HG02938 (cell line): Measurements from ENCODE around the gene TJP3.
"Not testable (repeated sequence)": the region's sequence is repeated elsewhere in the genome, so short reads cannot be mapped to it uniquely, and the experiment has no call there.

Experiments
- ATAC-seq: cut with Tn5 transposase; IDR thresholded peaks from one replicate; pipeline ENCODE4 v1.9.1; 2021; ENCODE audit warnings: mild to moderate bottlenecking, moderate library complexity; ENCODE audit not compliant: unreplicated experiment

TJP3 gene

DNA sequence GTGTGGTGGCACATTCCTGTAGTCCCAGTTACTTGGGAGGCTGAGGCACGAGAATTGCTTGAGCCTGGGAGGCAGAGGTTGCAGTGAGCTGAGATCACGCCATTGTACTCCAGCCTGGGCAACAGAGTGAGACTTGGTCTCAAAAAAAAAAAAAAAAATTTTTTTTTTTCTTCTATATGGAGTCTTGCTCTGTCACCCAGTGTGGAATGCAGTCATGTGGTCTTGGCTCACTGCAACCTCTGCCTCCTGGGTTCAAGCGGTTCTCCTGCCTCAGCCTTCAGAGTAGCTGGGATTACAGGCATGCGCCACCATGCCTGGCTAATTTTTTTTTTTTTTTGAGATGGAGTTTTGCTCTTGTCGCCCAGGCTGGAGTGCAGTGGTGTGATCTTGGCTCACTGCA is 57.6 kb downstream of the TJP3 start:
- ATAC-seq: not testable (repeated sequence)

DNA sequence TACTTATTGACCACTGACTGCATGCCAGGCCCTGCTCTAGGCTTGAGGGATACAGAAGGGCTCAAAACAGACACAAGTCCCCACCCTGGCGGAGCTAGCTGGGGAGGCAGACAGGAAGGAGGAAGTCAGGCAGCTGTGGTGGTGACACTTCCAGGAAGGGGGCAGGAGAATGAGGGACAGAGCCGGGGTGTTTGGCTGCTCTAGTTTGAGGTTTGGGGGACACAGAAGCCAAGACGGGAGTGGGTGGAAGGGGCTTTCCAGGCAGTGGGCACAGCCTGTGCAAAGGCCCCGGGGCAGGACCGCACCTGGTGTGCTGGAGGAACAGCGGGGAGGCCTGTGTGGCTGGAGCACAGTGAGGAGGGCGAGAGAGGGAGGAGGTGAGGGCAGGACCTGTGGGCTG is 58.3 kb downstream of the TJP3 start:
- ATAC-seq: no peak

DNA sequence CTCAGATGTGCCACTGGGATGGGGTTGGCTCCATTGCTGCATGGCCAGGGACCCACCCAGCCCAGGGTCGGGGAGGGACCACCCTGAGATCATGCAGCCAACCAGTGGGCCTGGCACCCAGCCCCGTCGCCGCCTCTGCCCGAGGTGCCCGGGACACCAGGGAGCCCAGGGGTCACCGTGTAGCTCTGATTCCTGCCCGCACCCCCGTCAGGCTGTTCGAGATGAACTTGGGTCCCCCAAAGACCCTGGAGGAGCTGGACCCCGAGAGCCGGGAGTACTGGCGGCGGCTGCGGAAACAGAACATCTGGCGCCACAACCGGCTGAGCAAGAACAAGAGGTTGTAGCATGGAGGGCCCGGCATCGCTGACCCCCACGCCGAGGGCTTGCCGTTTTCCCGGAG is 58.9 kb downstream of the TJP3 start:
- ATAC-seq: no peak

DNA sequence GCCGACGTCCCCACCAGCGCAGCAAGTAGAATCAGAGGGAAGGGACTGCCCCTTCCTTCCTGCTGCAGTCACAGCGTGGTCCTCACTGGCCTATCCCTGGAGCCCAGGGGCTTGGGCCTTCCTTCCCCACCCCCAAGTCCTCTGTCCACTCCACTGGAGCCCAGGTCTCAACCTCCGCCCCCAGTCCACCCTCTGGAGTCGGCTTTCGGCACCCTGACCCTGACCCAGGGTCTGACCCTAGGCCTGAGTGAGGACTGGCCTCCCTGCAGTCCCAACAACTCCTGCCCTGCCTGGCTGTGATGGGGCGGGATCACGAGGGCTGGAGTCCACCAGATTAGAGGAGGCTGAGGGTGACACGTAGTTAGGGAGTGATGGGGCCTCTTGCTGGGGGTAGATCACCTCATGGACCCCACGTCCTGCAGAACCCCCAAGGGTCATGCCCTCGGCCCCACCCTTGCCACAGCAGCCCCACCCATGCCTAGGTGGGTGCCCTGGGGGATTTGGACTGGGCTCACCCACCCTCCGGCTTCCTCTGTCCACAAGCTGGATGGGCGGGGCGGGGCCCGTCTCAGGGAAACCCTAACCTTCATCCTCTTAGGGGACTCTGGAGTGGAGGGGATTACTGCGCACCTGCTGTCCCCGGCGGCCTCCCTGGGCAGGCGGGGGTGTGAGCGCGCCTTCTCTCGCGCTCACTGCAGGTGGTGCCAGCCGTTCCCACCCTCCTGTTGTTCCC is 60.0 kb downstream of the TJP3 start:
- ATAC-seq: no peak

DNA sequence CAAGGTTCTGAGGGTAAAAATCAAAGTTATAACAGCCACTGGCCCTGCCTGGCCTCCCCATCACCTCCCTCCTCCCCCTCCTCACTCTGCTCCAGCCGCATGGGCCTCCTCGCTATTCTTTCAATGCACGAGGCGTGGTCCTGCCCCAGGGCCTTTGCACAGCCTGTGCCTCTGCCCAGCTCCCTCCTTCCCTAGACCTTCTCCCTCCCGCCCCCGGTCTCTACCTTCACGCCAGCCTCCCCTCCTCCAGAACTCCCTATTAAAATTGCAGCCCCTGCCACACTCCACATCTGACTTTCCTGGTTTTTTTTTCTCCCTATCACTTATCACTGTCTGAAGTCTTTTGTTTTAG is 60.5 kb downstream of the TJP3 start:
- ATAC-seq: no peak

DNA sequence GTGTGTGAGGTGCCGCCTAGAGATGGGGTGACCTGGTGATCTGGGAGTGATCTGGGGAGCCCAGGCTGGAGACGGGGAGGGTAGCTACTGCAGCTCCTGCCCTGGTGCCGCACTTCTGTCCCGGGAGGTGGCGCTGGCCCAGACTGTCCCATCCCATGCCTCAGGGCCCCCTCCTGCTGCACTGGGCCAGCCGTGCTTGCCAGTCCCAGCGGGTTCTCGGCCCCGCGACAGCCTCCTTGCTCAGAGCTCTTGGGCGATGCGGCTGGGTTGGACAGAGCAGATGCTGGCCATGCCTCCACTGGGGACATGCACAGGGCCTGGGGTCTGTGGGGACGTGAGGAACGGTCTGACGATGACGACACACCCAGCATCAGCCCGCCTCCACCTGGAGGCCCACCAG is 61.3 kb downstream of the TJP3 start:
- ATAC-seq: no peak

DNA sequence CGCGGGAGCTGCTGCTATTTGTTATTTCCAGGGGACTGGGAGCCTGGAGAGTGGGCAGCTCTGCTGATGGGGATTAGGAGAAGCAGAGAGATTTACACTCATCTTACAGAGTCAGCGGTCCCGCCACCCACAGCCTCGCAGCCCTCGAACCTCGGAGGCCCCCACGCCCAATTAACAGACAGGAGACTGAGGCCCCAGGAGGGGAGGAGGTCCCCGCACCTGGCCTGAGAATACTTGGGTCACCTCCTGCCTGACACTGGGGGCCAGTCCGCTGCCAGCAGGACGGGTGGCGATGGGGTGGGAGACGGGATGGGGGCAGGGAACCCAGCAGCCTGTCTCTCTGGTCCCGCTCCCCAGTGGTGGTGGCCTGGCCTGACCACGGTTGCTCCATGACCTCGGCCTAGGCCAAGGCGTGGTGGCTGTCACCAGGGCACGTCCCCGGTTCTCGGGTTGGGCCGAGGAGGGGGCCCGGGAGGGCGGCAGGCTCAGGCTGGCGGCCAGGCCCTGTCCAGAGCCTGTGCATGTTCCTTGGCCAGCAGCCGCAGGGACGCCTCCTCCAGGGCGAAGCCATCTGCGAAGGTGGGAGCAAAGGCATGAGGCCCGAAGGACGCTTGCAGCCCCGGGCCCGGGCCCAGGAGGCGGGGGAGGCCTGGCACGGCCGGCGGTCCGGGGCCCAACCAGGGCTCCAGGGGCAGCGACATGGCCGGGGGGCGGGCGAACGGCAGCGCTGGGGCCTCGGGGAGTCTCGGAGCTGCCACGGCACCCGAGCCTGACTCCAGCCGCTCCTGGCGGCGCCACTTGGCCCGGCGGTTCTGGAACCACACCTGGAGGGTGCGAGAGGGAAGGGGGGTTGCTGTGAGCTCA is 62.2 kb downstream of the TJP3 start:
- ATAC-seq: no peak

DNA sequence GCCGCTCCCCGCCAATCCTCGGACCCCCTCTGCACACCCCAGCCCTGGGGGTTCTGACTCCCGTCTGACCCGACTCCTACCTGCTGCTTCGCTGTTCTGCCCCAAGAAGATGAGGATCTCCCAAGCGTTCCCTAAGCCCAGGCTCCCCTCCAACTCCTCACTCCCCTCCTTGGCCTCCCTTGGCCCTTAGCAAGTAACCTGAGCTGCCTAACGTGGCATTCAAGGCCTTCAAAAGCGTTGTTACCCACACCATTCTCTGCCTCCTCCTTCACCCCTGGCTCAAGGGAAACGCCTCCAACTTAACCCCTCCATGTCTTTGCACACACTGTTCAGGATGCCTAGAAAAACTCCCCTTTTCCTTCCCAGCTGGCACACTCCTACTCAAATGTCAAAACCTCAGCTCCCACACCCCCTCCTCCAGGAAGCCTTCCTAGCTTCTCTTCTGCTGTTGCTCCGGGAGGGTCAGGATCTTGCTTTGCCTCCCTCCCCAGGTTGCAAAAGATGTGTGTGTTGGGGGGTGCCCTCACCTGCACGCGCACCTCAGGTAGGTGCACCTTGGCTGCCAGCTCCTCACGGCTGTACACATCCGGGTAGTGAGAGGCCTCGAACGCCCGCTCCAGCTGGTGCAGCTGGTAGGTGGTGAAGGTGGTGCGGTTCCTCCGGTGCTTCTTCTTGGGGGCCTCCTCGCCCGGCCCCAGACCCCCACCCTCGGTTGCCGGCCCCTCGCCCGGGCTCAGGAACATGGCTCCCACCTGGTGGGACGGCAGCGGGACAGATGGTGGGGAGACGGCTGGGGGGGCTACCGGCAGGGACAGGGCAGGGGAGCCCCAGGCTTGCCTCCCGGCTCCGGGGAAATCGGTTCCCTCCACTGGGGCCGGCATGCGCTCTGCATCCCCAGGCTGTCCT is 63.1 kb downstream of the TJP3 start:
- no peak for ATAC-seq

DNA sequence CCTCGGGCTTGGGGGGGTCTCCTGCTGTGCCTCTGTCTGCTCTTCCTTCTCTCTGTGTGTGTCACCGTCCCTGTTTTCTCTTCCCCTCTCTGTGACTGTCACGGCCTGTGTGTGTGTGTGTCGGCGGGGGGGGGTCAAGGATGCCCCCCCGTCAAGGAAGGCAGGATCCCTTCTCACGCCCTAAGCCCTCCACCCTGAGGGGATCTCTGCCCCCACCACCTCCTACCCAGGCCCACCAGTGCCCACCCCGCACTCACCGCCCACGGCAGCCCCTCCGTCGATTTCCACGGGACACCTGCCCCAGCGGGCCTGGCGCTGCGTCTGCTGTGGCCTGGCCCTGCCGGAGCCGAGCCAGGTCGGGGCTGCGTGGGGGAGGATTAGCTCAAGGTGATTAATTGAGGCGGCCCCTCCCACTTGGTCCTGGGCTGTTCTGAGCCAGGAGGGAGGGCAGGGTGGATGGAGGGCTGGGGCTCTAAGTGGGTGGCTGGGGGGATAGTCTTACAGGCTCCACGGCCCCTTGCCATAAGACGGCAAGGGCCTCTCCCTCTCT is 63.8 kb downstream of the TJP3 start, which contains the start of gene RAX2:
TSS of gene RAX2 (minus strand) at position 323 of the 550 bp plus-strand sequence. CDS start 486 bp downstream, outside the sequence.
- no peak for ATAC-seq

DNA sequence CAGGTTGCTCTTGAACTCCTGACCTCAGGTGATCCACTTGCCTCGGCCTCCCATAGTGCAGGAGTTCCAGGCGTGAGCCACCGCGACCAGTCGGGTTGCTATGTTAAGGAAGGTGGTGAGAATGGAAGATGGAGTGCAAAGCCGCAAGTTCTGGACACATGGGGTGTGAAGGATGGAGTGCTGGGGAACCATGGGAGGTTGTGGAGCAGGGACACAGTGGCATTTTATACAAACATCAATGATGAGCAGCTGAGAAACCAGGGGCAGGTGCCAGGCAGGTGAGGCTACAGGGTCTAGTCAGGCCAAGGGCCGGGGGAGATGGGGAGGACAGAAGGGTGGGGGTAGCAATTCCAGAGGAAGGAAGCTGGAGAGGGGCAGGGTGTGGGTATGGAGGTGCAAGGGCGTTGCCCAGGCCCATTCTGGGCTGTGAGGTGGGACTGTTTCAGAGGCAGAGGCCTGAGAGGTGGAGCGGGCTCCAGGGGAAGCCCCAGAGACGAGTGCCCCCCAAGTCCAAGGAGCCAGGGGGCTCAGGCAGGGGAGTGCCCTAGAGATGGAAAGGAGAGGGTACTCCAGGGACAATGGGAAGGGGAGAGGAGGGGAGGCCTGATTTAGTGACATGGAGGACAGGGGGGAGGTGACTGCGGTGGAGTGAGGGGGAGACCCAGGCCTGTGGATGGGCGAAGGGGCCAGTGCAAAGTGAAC is 65.8 kb downstream of the TJP3 start:
- no peak for ATAC-seq

DNA sequence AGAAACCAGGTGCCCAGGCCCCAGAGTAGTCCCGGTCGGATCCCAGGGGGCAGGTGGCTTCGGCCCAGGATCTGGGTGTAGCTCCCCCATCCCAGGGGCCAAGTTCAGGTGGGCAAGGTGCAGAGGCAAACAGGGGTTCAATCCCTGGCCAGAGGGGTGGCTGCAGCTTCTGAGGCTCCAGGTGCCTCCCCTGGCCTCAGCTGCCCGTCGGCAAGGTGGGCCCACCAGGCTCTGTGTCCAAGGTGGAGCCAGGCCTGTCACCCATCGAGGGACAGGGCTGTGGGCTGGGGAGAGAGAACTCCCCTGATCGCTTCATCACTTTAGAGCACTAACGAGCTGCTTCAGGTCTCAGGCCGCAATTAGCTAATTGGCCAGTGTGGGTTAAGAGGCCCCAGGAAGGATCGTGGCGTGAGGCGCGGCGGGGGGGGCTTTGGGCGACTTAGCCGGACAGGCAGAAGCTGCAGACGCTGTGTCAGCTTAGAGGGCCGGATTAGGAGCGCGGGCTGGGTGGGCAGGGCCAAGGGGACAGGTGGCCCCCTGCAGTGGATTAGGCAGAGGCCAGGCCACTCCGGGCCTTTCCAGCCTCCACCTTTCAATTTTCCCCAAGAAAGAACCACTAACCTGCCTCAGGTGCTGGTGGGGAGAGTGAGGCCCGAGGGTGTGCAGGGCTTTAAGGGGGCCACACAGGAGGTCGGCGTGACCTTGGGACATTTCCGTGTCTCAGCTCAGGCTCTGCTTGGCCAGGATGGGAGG is 66.6 kb downstream of the TJP3 start:
- ATAC-seq: no peak

DNA sequence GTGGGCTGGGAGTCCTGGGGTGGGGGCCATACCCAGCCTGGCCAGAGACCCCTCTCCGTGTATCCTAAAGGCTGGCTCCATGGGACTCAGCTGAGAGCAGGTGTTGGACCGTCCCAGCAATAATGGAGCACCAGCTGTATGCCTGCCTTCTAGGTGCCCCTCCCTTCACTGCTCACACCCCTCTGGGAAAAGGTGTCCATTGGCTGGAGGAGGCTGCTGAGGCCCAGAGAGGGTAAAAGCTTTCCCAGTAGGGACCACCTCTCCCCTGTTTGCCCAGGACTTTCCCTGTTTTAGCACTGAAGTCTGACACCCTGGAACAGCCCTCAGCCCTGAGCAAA is 67.2 kb downstream of the TJP3 start:
- no peak for ATAC-seq

DNA sequence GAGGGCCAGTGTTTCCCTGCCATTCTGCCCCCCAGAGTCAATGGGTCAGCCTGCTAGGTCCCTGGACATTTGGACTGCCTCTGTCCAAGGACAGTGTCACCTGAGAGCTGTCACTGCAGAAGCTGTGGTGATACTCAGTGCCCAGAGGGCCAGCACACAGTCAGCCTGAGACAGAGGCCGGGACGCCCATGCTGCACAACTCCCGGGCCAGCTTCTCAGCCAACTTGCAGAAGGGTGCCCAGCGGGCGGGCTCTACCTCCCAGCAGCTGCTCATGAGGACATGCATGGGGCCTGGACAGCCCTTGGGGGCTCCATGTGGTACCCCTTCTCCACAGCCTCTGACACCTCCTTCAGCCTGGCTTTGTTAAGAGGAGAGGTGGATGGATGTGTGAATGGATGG is 67.6 kb downstream of the TJP3 start:
- ATAC-seq: no peak

DNA sequence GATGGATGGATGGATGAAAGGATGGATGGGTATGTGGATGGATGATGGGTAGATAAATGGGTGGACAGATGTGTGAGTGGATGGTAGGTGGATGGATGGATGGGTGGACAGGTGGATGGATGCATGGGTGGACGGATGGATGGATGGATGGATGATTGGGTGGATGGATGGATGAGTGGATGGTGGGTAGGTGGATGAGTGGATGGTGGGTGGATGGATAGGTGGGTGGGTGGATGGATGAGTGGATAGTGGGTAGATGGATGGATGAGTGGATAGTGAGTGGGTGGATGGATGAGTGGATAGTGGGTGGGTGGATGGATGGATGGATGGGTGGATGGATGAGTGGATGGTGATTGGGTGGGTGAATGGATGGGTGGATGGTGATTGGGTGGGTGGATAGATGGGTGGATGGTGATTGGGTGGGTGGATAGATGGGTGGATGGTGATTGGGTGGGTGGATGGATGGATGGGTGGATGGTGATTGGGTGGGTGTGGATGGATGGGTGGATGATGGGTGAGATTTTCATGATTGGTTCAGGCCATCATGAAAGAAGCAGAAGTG is 68.4 kb downstream of the TJP3 start:
- ATAC-seq: no peak

DNA sequence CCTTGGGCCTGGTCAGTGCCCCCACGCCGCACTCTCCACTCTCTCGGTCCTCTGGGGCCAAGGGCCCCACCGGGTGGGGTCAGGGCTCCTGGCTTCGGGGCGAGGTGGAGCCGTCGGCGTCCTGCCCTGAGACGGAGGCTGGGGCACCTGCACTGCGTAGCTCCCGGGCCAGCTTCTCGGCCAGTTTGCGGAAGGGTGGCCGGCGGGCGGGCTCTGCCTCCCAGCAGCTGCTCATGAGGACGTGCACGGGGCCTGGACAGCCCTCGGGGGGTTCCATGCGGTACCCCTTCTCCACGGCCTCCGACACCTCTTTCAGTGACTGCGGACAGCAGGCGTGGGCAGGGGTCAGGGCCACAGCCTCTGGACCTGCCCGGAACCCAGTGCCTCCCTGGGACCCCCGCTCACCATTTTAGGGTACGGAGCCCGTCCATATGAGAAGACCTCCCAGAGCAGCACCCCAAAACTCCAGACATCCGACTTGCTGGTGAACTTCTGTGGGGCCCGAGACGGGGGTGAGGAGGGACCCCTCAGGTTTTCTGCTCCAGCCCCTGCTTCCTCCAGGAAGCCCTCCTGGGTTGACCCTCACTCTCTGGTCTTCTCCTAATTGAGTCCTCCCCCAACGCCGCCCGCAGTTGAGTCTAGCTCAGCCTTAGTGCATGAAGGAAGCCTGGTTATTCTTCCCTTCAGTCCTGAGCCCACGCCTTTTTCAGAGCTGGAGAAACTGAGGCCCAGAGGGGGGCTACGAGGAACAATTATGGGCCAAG is 70.1 kb downstream of the TJP3 start:
- ATAC-seq: no peak

DNA sequence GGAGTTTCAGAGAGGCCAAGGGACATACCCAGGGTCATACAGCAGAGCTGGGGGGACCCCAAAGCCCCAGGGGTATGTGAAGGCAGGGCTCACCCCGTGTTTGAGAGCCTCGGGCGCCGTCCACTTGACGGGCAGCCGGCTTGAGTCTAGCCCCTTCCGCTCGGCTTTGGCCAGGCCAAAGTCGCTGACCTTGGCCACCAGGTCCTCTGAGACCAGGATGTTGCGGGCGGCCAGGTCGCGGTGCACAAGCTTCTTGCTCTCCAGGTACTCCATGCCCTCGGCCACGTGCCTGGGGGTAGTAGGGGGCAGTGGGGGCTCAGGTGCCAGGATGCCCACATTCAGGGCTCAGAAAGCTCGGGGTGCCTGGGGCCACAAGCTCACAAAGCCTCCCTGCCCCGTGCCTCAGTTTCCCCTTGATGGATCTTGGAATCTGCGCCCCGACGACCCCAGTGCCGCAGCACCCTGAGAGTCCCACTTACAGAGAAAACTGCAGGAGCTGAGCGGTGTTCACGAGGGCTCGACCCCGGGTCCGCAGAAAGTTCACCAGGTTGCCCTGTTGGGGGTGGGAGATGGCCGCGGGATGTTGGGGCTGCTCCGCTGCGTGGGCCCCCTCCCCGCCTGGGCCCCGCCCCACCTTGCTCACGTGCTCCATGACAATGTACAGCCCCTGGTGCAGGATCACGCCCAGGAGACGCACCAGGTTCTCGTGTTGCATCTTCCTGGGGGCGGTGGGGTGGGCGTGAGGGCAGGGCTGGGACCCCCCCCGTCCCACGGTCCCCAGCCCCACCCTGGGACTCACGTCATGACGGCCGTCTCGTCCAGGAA is 70.9 kb downstream of the TJP3 start:
- no peak for ATAC-seq

DNA sequence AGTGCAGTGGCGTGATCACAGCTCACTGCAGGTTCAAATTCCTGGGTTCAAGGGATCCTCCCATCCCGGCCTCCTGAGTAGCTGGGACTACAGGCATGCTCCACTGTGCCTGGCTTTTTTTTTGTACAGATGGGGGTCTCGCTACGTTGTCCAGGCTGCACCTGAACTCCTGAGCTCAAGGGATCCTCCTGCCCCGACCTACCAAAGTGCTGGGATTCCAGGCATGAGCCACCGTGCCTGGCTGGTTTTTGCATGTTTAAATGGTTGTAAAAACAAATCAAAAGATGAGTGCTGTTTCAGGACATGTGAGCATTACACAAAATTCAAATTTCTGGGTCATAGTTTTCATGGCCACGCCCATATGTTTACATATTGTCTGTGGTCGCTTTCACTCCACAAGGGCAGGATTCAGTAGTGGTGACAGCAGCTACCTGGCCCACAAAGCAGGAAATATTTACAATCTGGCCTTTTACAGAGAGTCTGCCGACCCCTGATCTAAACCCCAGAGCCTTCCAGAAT is 72.7 kb downstream of the TJP3 start:
- no peak for ATAC-seq

DNA sequence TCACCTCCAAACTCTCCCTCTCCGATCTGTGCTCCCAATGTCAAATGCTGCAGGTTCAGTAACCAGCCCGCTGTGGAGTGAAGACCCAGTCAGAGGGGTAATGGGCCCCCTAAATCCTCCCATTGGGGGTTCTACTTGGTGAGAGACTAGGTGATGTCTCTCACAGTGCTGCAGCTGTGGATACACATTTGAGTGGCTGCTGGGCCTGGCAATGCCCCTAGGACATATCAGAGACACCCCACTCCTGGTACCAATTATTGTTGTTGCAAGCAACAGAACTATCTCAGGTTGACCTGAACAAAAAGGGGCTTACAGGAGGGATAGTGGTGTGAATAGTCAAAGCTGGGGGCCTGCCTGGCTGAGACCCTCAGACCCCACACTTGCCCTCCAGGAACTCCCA is 73.4 kb downstream of the TJP3 start:
- no peak for ATAC-seq
